Colonic mucosa (tissue), 4 donors: ENCODE data around the gene TTC1. TPM values are rescaled to one million over a fixed set of nuclear protein-coding genes. Genes with fewer than 3 reads are reported as not detected.
"Not testable (repeated sequence)": the region's sequence is repeated elsewhere in the genome, so short reads cannot be mapped to it uniquely, and the experiment has no call there.

Experiments
- DNase-seq: peaks from one replicate; pipeline ENCODE4 v3.0.0-alpha.2; 2020
- H3K27ac ChIP-seq: fragments of 200-600 bp; one replicate; pipeline ENCODE4 v1.8.0; 2021
- H3K27me3 ChIP-seq: fragments of 200-600 bp; one replicate; pipeline ENCODE4 v1.8.0; 2021
- H3K36me3 ChIP-seq: fragments of 200-600 bp; one replicate; pipeline ENCODE4 v1.8.0; 2021
- H3K4me1 ChIP-seq: fragments of 200-600 bp; one replicate; pipeline ENCODE4 v1.8.0; 2021; ENCODE audit warnings: mild to moderate bottlenecking
- H3K4me3 ChIP-seq: fragments of 200-600 bp; one replicate; pipeline ENCODE4 v1.8.0; 2021
- H3K9ac ChIP-seq, 2 donors: one replicate each; pipeline ENCODE4 v1.7.0; 2013; ENCODE audit warnings: control low read depth in 2 of 2, low read depth in 2 of 2, low read length in 2 of 2
- H3K9me3 ChIP-seq: fragments of 200-600 bp; one replicate; pipeline ENCODE4 v1.8.0; 2021
- intact Hi-C: fragments of 100-400 bp; cut with DNase I; formaldehyde crosslinking; loops from one replicate; pipeline ENCODE4 v1.14.1; 2022
- total RNA-seq, 2 donors: library from RNA; stranded (reverse); fragmentation: NEBNext Ultra II Directional in 1 of 2; extraction: Animal tissue kit (Norgen Biotek cat#: 25700) in 1 of 2; gene quantifications; one replicate each; pipeline ENCODE4 v1.2.1, GENCODE V29; 2021
- TF ChIP-seq, protein P1 (sequence below): fragments of 200-600 bp; IDR thresholded peaks from one replicate; pipeline ENCODE4 v1.8.0; 2022; ENCODE audit warnings: antibody characterized with exemption, mild to moderate bottlenecking
- donor health status: healthy.
- donor health status: DM: no; HTN: no; CAD: no.
- donor health status: DM: no; HTN: no; CAD: no.

Gene TTC1
- total RNA-seq, 2 donors from 2014 or later, result 41.1 to 46.4 TPM

DNA sequence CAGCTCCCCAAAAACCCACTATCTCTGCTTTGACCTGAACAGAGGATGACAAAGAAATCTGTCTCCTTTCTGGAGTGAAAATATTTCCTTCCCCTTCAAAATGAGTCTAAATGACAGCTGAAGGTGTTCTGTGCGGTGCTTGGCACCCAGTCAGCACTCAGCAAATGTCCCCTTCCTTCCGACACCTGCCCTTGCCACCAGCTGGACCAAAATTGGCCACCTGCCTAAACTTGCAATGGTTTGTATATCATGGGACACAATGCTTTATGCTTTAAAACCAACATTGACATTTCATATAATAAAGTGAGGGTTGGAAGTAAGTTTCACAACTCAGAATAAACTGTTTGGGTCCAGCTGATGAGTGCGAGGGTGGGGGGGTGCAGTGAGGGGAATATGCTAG, 7.5 kb upstream of the TTC1 start:
- Histone ChIP-seq H3K36me3 (no peaks in the 10 kb centered on the region), H3K9me3 (no peaks in the 10 kb centered on the region), H3K27ac (no peak overlapping the region), H3K9ac (no peak overlapping the region), H3K4me3 (no peak overlapping the region), H3K27me3 (no peaks in the 10 kb centered on the region), H3K4me1 (no peaks in the 10 kb centered on the region)
- intact Hi-C loops, result no loop called here
- TF ChIP-seq, protein P1, sequence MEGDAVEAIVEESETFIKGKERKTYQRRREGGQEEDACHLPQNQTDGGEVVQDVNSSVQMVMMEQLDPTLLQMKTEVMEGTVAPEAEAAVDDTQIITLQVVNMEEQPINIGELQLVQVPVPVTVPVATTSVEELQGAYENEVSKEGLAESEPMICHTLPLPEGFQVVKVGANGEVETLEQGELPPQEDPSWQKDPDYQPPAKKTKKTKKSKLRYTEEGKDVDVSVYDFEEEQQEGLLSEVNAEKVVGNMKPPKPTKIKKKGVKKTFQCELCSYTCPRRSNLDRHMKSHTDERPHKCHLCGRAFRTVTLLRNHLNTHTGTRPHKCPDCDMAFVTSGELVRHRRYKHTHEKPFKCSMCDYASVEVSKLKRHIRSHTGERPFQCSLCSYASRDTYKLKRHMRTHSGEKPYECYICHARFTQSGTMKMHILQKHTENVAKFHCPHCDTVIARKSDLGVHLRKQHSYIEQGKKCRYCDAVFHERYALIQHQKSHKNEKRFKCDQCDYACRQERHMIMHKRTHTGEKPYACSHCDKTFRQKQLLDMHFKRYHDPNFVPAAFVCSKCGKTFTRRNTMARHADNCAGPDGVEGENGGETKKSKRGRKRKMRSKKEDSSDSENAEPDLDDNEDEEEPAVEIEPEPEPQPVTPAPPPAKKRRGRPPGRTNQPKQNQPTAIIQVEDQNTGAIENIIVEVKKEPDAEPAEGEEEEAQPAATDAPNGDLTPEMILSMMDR, result no peak
- DNase-seq, result peak; percentile 38

- H3K4me3 ChIP-seq, result no peak overlapping the region
- no peak for DNase-seq
- no peaks in the 10 kb centered on the region for H3K9me3 ChIP-seq
- intact Hi-C loops, result no loop called here
- TF ChIP-seq, protein P1, result no peak
- H3K27ac ChIP-seq, result no peak overlapping the region
- peaks cover 22% of the 10 kb centered on the region for H3K4me1 ChIP-seq
- H3K9ac ChIP-seq, result no peak overlapping the region
- H3K27me3 ChIP-seq, result no peaks in the 10 kb centered on the region
- no peaks in the 10 kb centered on the region for H3K36me3 ChIP-seq
Observed at GRCh38 chr5:160007514-160007913, 1.4 kb upstream of the TTC1 start.

GRCh38 chr5:160008529-160008876, 436 bp upstream of the TTC1 start:
- H3K9me3 ChIP-seq, H3K36me3 ChIP-seq, H3K27me3 ChIP-seq, H3K9ac ChIP-seq, intact Hi-C loops: not testable (repeated sequence)
- Histone ChIP-seq H3K4me3 (peak overlapping the region; percentile 72), H3K27ac (peak overlapping the region; percentile 81), H3K4me1 (peaks cover 22% of the 10 kb centered on the region)
- DNase-seq, result peak; percentile 35

DNA sequence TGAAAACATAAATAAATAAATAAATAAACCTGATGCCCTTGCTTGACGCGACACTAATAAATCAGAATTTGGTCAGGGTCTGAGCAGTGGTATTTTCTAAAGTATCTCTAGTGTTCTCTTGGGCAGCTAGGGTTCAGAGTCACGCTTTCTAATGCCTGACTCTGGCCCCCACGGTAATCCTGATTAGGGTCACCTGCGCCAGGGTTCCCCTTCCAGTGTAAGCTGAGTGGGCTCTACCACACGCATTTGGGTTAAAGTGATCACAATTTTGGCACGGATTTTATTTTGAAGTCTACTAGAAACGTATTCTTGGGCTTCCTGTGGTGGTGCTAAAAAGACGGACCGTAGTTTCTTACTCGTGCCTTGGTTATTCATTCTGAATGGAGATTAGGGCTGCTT, 651 bp downstream of the TTC1 start:
- no peak for DNase-seq
- Histone ChIP-seq H3K4me1 (peaks cover 22% of the 10 kb centered on the region), H3K27ac (peak overlapping the region; percentile 81), H3K9me3 (no peaks in the 10 kb centered on the region), H3K36me3 (no peaks in the 10 kb centered on the region), H3K27me3 (no peaks in the 10 kb centered on the region), H3K4me3 (peak overlapping the region; percentile 72), H3K9ac (peak overlapping the region; percentile 70 to 100)
- TF ChIP-seq, protein P1, result no peak
- intact Hi-C loops, result no loop called here

DNA sequence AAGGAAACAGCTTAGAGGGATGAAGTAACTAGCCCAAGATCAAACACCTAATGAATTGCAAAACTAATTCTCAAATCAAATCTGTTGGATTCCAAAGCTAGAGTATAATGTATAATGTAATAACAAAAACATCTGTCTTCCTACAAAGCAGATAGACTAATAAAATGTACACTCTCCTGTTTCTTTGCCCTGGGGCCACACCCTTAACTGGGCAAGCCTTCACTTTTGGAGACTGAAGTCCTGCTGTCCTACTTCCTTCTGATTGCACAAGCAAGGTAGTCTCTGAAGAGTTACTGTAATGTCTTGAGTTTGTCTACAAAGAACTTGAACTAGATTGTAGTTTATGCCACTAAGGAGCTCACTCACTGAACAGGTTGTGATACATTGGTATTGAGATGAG, 2.5 kb downstream of the TTC1 start:
- Histone ChIP-seq H3K27me3 (no peaks in the 10 kb centered on the region), H3K27ac (no peak overlapping the region), H3K9ac (no peak overlapping the region), H3K36me3 (no peaks in the 10 kb centered on the region), H3K4me1 (peaks cover 22% of the 10 kb centered on the region), H3K9me3 (no peaks in the 10 kb centered on the region), H3K4me3 (no peak overlapping the region)
- TF ChIP-seq, protein P1, result no peak
- DNase-seq, result peak; percentile 44
- intact Hi-C loops, result no loop called here

DNA sequence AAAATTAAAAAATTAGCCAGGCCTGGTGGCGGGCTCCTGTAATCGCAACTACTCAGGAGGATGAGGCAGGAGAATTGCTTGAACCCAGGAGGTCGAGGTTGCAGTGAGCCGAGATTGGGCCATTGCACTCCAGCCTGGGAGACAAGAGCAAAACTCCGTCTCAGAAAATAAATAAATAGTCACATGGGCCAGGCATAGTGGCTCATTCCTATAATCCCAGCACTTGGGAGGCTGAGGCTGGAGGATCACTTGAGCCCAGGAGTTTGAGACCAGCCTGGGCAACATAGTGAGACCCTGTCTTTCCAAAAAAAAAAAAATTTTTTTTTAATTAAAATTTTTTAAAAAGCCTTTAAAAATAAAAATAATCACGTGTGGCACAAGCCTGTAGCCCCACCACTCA, 5.3 kb downstream of the TTC1 start:
- H3K9me3 ChIP-seq, H3K27me3 ChIP-seq, DNase-seq, intact Hi-C loops, H3K9ac ChIP-seq, H3K36me3 ChIP-seq, H3K4me3 ChIP-seq, H3K27ac ChIP-seq: not testable (repeated sequence)
- peaks cover 22% of the 10 kb centered on the region for H3K4me1 ChIP-seq
